Ecto neural progenitor cell (in vitro differentiated cells): ENCODE results near the gene LRRC34.

Experiments
- DNase-seq: peaks from one replicate; pipeline ENCODE4 v3.0.0-alpha.2; 2018; ENCODE audit warnings: low spot score

Gene LRRC34

DNA sequence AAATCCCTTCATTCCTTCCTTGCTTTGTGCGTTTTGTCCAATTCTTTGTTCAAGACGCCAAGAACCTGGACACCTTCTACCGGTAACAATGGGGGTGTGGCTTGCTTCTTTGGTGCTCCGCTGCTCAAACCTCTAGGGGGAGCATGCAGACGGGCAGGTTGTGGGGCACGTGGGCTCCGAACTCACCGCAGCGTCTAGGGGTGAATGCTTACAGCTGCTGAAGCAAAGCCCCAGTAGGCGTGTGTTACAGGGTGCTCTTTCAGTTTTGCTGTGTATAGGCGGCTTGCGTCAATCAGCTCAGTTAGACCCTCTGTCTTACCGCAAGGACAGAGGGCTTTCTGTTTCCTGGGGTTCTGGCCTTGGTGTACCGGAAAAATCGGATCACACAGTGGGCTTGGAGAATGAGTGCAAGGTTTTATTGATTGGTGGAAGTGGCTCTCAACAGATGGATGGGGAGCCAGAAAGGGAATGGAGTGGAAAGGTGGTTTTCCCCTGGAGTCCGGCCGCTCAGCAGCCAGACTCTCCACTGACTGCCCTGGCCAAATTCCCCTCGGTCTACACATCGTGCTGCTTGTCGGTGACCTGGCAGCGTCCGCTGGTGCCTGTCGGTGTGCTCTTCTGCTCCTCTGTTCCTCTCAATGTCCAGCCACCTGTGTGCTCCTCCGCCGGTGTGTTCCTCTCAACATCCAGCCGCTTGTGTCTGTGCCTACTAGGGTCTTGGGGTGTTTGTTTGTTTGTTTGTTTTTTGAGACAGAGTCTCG, 1.2 kb upstream of the LRRC34 start:
- no peak for DNase-seq

DNA sequence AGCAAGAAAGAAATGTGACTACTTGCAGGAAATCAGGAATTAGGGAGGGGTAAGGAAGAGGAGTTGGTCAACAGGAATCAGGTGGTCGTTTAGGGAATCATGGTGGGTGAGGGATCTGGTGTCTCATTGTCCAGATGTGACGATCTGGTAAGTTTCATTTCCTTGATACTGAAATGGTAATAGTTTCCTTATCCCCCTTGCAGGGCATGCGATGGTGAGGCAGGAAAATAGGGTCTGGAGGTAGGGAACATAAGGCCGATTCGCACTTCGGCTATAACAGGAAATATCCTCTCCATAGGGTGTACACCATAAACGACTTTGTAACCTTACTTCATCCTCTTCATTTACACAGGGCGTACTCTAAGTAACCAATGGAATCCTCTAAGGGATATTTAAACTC, 574 bp upstream of the LRRC34 start:
- DNase-seq = no peak

DNA sequence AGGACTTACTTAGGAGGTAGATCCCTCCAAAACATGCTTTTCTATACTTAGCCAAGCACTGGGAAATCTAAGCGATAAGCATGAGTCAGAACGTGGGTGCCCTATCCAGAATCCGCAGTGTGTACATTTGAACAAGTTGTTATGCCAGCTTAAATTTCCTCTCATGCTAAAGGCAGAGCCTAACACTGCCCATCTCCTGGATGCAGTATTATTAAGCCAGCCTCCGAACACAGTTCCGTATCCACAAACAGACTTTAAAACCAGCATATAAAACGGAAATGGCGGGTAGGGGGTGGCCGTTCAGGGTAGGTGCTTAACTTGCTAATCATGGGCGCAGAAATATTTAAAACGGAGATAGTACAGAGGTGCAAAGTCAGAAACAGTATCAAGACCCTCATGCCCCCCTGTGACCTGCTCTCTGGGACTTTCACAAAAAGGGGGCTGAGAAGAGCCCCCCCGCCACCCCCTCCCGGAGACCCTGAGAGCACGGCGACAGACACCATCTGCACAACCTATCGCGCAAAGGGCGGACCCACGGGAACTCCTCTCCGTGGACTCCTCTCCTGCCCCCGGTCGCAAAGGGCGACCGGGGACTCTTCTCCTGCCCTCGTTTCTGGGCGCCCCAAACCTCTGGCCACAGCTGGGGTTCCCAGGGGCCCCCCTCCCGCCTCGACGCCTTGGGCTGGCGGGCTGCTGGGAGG, 923 bp downstream of the LRRC34 start:
- no peak for DNase-seq

DNA sequence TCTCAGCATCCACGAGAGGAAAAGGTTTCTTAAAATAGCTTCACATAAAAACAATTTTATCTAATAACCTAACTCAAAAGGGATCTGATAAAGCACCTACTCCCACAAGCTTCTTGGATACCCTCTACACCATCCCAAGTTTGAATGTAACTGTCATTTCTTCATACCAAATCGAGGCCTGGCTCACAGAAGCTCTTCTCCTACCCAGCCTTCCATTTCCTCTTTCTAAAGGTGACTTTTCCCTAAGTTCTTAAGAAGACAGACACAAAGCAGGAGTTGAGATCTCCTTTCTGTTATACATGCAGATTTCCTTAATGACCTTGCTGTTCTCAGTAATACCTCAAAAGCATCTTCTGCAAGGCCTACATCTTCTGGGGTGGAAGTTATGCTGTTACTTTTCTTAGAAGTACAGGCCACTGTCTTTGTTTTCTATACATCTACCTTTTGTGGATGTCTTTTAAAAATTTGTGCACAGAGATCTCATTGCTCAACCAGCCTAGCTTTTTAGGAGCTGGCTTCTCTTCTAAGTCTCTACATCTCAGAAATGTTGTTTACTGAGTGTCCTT, 3.4 kb downstream of the LRRC34 start:
- no peak for DNase-seq

DNA sequence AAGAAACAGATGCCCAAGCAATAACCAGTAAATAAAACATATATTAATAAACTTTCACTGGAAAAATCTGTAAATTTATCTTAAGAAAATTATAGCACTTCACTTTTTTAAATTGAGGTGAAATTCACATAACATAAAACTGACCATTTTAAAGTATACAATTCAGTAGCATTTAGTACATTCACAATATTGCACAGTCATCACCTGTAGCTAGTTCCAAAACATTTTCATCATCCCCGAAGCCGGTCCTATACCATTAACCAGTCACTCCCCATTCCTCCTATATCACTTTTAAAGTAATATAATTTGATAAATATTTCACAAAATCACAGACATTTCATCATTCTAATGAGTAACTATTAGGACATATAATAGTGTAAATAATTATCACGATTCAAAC, 8.0 kb downstream of the LRRC34 start:
- no peak for DNase-seq

DNA sequence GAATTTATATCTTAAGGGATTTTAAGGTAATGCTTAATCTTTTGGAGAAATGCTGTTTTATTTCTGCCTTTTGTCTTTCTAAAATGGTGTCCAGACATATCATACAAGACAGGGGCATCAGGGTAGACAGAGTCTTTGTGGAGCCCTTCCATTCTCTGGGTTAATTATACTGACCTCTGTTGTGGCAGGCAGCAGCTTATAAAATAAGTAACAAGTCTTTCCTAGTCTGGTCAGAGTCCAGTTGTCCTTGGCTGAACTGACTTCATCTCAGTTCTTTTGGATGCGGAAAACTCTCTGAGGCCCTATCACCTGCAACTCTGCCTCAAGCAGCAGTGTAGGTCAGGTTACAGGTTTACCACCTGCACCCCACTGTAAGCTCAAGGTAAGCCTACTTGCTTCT, 20.3 kb downstream of the LRRC34 start:
- DNase-seq = no peak

DNA sequence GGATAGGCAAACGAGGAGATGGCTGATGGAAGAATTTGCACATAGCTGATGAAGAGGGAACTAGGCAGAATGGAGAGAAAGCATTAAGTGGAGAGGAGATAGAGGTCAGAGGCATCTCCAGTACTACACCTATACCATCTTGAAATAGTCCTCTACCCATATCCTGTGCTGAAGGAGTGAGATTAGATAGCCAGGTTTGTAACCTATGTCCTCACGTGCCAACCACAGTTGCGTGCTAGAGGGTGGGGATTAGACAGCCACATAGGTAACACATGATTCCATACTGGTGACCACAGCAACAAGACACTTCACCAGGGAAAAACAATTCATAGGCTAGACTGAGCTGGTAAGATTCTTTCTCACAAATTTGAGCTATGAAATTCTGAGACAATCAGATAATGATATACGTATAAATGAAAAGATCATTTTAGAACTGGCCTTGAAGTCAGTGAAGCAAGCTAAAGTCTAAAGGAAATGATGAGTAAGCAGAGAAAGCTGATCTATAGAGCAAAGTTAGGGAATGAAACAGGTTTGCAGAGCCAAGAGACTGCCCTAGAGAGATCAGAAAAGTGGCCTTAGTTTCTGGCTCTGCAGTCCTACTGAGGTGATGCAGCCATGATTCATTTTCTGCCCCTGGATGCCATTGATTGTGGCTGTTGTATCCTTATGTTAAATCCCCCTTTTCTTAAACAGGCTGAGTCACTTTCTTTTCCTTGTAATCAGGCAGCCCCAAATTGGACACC, 21.8 kb downstream of the LRRC34 start:
- DNase-seq = no peak

DNA sequence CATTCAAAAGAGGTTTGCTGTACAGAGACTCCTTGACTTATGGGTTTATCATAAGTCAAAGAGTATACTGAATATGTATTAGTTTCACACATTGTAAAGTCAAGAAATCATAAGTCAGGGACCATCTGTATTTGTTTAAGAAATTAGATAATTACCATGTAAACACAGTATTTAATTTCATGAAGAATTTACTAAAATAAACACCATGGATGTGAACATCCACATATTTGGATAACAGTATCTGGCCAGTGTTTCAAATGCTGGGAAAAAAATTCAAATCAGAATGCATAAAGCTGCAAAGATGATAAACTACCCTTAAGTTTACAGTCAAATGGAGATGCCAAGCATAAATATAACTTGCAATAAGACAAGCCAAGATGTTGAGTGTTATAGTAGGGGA, 22.5 kb downstream of the LRRC34 start:
- no peak for DNase-seq

DNA sequence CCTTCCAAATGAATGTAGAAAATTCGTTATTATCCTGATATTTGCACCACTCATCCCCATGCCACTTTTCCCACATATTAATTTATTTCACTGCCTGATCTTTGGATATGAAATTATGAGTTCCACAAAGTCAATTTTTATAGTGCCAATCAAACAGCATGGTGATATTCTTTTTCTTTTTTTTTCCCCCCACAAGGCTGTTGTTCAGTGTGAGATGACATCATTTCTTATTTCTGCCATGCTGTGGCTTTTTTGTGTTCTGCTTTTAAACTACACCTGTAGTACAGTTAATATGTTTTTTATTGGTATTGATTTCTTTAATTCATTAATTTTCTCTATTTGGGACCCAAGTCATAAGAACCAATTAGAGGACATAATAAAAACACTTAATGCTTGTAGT, 24.9 kb downstream of the LRRC34 start:
- DNase-seq = no peak

DNA sequence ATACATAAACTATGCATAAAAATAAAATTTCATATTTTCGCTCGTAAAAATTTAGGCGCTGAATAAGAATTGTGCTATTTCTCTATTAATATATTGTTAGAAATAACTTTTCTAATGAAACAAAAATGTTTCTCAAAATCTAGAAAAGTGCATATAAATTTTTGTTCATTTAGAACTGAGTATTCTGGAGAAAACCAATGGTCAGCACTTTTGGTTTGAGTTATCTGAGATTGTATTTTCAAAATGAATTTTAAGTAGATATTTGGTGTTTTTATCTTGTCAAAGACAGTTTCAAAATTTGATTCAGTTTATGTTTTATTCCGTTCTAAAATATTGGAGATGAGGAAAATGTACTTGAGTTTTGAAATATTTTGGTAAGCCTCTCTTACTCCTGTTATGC, 25.6 kb downstream of the LRRC34 start:
- DNase-seq = no peak

DNA sequence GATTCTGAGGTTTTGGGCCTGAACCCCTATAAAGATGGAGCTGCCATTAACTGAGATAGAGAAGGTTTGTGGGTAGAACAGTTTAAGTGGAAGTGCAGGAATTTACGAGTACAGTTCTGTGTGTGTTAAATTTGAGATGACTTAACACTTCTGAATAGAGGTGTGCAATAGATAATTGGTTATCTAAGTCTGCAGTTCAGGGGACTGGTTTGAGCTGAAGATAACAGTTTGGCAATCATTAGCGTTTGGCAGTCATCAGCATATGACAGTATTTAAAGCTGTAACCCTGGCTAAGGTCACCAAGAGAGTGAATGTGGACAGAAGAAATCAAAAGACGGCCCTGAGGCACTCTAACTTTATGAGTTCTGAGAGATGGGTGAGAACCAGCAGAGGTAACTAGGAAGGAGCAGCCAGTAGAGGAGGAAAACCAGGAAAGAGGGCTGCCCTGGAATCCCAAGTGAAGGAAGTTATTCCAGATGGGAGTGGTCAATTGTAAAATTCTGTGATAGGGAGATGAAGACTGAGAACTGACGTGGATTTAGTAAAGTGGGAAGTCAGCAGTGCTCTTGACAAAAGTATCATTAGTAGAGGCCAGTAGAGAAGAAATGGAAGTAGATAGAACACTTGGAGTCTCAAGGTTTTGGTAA, 31.4 kb downstream of the LRRC34 start:
- DNase-seq = no peak

DNA sequence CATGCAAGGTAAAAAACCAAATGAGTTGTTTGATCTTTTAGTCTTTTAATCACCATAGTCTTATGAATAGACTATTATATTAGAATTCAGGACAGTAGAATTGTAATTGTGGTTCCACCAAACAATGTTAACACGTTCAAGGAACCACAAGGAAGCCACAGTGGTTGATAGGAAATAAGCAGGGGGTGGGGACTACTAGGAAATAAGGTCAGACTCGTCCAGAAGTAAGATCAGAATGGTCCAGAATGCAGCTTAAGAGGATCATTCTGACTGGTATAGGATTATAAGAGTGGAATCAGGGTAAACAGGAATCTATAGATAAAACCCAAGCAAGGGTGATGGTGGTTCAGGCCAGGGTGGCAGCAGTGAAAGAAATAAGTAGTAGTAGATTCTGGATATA, 32.0 kb downstream of the LRRC34 start:
- DNase-seq = no peak

DNA sequence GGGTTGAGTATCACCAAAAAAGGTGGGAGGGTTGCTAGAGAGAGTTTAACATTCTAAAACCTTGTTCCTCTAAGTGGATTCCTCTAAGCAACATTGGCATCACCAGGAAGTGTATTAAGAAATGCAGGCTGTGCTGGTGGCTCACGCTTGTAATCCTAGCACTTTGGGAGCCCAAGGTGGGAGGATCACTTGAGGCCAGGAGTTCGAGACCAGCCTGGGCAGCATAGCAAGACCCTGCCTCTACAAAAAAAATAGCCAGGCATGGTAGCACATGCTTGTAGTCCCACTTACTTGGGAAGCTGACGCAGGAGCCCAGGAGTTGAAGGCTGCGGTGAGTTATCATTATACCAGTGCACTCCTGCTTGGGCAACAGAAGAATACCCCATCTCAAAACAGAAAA, 34.9 kb downstream of the LRRC34 start:
- no peak for DNase-seq

DNA sequence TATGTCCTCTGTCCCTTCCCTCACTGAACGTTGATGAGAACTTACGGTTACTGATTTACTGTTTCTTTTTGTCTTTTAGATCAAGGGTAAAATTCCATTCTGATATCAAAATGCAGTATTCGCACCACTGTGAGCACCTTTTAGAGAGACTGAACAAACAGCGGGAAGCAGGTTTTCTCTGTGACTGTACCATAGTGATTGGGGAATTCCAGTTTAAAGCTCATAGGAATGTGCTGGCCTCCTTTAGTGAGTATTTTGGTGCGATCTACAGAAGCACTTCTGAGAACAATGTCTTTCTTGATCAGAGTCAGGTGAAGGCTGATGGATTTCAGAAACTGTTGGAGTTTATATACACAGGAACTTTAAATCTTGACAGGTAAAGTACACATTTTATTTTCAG, 38.5 kb downstream of the LRRC34 start:
- no peak for DNase-seq

DNA sequence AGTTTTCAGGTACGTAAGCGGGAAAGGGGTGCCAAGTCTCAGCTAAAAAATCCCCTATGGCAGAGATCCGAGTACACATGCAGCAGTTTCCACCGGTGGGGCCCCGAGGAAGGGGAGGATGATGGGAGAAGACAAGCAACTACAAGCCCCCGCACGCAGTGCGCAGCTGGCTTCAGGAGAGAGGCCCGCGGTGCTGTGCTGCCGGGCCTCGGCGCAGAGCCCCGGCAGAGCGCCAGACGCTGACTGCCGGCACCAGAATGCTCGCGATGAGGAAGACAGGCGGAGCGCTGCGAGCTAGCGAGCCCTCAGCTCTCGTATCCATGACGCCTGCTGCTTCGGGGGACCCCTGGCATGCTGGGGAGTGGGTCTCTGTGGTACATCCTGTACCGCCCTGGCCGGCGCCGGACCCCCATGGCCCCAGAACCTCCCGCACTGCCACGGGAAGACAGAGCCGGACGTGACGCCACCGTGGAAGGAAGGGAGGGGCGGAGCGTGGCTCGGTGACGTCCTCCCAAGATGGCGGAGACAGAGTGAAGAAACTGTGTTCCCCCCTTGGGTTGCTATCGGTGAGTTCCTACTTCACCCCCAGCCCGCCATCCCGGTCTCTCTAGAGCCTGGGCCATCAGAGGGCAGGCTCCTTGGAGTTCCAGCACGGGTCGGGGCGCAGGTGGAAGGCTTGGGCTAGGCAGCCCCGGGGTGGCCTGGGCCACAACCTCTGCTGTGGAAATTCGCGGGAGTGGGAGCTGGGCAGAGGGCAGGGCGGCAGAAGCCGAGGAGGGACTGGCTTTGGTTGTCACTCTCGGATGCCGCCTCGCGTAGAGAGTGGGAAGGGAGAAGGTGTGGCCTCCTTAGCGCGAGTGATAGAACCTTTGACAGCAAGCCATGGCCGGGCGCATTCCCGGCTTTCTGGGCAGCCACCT, 39.5 kb downstream of the LRRC34 start, which contains the start of gene MYNN:
MYNN (plus strand) TSS at position 500 of the 920 bp plus-strand sequence. CDS start 900 bp downstream, outside the sequence.
- peak; percentile 91 for DNase-seq

DNA sequence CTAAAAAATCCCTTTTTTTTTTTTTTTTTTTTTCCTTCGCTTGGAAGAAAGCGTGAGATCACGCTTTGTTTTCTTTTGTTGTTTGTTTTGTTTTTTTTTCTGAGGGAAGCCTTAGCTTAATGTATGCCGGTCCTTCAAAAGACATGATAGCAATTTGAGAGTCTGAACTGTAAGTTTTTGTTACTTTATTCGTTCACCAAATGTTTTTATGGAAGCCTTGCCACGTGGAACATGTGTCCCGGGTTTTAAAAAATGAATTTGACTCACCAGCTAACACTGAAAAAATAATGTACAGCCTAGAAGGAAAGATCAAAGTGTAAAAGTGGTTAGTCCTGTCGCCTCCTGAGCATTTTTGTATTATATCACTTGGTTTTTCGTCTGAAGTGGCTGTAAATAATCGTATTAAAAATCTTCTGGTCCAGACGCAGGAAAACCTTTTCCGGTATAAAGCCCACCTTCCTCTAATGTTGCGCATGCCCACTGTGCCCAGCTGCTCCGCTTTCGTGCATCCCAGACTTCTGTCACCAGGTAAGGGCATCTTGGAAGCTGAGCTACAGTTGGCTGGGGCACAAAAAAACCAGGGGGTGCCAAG, 40.3 kb downstream of the LRRC34 start:
- no peak for DNase-seq

DNA sequence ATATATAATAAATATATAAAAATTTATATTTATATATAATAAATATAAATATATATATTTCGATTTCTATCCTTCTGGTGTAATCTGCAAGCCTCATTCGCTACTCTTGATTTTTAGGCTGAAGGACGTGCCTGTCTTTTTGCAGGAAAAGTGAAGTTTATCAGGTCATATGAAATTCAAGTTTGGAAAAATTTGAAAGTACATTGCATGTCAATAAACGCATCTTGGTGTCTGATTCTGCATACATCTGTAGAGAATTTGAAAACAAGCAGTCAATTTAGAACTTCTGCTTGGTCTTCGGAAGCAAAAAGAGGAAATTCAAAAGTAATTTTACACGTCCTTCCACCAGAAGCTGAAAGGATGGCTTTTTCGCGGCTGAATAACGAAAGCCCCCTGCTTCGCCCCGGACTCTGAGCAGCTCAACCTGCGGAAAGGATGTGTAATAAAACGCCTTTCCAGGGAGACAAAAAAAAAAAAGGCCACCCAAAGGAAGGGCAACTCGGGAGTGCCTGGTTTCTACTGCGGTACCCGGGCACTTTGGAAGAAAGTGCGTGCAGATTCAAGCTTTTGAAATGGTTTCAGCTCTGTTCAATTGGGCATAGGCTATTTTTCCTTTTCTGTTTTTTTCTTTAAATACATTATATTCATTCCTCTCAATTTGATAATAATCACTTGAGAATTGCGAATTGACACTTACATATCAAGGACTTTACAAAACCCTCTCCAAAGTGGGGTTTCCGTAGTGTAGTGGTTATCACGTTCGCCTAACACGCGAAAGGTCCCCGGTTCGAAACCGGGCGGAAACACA, 41.0 kb downstream of the LRRC34 start:
- DNase-seq = peak; percentile 76

DNA sequence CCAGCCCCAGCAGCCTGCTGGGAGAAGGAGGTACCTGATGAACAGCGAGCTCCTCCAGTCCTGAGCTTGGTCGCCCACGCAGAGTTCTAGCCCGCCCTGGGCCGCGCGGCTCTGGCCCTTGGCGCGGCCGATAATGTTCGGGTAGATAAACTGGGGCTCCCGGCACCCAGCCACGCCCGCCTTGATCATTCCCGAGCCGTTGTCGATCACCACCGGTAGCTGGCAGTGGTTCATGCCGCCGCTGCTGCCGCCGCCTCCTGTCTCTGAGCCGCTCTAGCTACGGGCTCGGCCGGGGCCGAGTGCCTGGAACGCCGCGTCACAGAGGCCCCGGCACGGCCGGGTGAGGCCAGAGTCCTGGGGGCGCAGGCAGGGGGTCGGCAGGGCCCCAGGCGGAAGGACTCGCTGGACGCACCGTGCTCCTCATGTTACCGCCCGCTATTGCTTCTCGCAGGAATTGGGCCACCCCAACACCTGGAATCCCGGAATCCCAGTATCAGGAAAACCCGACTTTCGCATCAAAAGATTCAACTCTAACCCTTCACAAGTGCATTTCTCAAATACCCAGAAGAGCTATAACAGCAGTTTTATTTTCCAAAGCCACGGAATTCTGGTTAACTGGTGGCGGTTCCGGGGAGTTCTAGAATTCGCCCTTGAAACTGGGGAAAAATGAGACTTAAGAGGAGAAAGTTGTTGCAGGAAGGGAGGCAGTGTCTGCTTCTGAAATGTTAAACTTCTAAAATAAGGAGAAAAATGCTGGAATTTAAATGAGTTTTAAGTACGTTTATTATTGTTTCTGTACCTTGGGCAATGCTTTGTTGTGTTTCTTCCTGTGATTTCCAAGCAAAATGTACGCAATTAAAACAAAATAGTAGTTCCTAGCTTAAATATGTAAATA, 43.2 kb downstream of the LRRC34 start, which contains the start of gene ACTRT3:
ACTRT3 (minus strand) TSS at position 275 of the 895 bp plus-strand sequence; CDS start at position 234, 41 bp downstream.
- DNase-seq = peak; percentile 88
